AG09309 (cell line): ENCODE measurements around the gene NOX5.

ENCODE experiments used
- DNase-seq: peaks from one replicate; pipeline ENCODE4 v3.0.0-alpha.2; 2010; ENCODE audit warnings: low read depth
- H3K4me3 ChIP-seq: 2 replicates; pipeline ENCODE4 v1.5.1; 2011; ENCODE audit warnings: mild to moderate bottlenecking, low read depth, low read length, moderate library complexity; ENCODE audit not compliant: control insufficient read depth
- CTCF ChIP-seq: IDR thresholded peaks from 2 replicates; pipeline ENCODE4 v1.5.1; 2011; ENCODE audit warnings: mild to moderate bottlenecking, low read depth, low read length, inconsistent platforms; ENCODE audit not compliant: insufficient read depth, control insufficient read depth; ENCODE audit errors: missing control alignments

The NOX5 gene

GRCh38 chr15:69002783-69003182 lies 11.7 kb upstream of the NOX5 start:
- H3K4me3 ChIP-seq, result no peak overlapping the region

GRCh38 chr15:69004011-69004410 lies 10.5 kb upstream of the NOX5 start:
- DNase-seq, result no peak
- H3K4me3 ChIP-seq, result no peak overlapping the region
- TF ChIP-seq CTCF, result no peak

More at GRCh38 chr15:69002783-69003182, 11.7 kb upstream of the NOX5 start:
- no peak for DNase-seq
- TF ChIP-seq CTCF, result no peak

- no peak overlapping the region for H3K4me3 ChIP-seq
- TF ChIP-seq CTCF, result no peak
- DNase-seq, result no peak
Observed at GRCh38 chr15:69008056-69008455, 6.4 kb upstream of the NOX5 start.

- no peak for TF ChIP-seq CTCF
- no peak for DNase-seq
Observed at GRCh38 chr15:69009341-69009740, 5.2 kb upstream of the NOX5 start.

GRCh38 chr15:69011641-69012040 lies 2.9 kb upstream of the NOX5 start:
- no peak for DNase-seq
- no peak overlapping the region for H3K4me3 ChIP-seq
- TF ChIP-seq CTCF, result no peak

More at GRCh38 chr15:69009341-69009740, 5.2 kb upstream of the NOX5 start:
- no peak overlapping the region for H3K4me3 ChIP-seq

- TF ChIP-seq CTCF, result no peak
- H3K4me3 ChIP-seq, result no peak overlapping the region
- DNase-seq, result no peak
Observed at GRCh38 chr15:69012761-69013364, 1.6 kb upstream of the NOX5 start.
